Motor neuron (in vitro differentiated cells): ENCODE measurements around the gene SDK2. TPM values are rescaled to one million over a fixed set of nuclear protein-coding genes. Genes with fewer than 3 reads are reported as not detected.

Experiments
- ATAC-seq, 8 experiments: fragments of 200-7000 bp; cut with Tn5 transposase; replicated peaks in 6 of 8; 2 replicates each; pipeline ENCODE4 v1.8.0; 2021; ENCODE audit warnings: mild to moderate bottlenecking in 8 of 8, moderate library complexity in 8 of 8
- H3K27ac ChIP-seq, 2 donors: fragments of 250-450 bp; sonication (Bioruptor Pico); 2 replicates each; pipeline ENCODE4 v1.9.0; 2021; ENCODE audit warnings: antibody characterized with exemption in 2 of 2, mild to moderate bottlenecking in 2 of 2, moderate library complexity in 1 of 2
- H3K4me1 ChIP-seq, 2 donors: fragments of 250-450 bp; sonication (Bioruptor Pico); replicated peaks in 1 of 2; 2 replicates each; pipeline ENCODE4 v1.6.1; 2021; ENCODE audit warnings: antibody characterized with exemption in 2 of 2, mild to moderate bottlenecking in 2 of 2, moderate library complexity in 1 of 2
- H3K4me3 ChIP-seq, 5 donors: fragments of 250-450 bp; sonication (Bioruptor Pico); 2 replicates each; pipeline ENCODE4 v1.9.0; 2021; ENCODE audit warnings: antibody characterized with exemption in 5 of 5, mild to moderate bottlenecking in 5 of 5, moderate library complexity in 4 of 5
- WGBS, 10 experiments: fragments of 450-650 bp; shearing (Covaris generic); methylation state at CpG; one replicate each; pipeline ENCODE4 v1.0.0; 2022; 5-methylcytosine and 5-hydroxymethylcytosine counted together
- in situ Hi-C, 9 experiments: fragments of 400-800 bp; cut with MboI; loops; one replicate each; pipeline ENCODE4 v1.15.0; 2021; ENCODE audit warnings: low sequenced_read_pairs in 9 of 9, low pct_unique_long_range_greater_than_20kb in 2 of 9; ENCODE audit not compliant: unreplicated experiment in 9 of 9
- total RNA-seq, 8 experiments: library from RNA; unstranded; fragments of 300-600 nt; gene quantifications; 2 replicates each; pipeline versions ENCODE4 v1.2.3 to v1.2.4, GENCODE V29; 2022

The SDK2 gene
- total RNA-seq, 8 experiments from 2014 or later = 0.59 to 22.0 (median 10.7) TPM

- peak; percentile 8 to 93 (median 38) for ATAC-seq
- in situ Hi-C loops = loop anchor here in 3 of 9 experiments (25.0 kb wide), 2 partner anchors 512 to 537 kb away; no protein-coding TSS in a partner anchor
- WGBS, 10 experiments = 0 to 40% (median 25%) methylated on average over 1 to 2 of the region's 2 CpGs; no CpG with 5 or more reads in 2 of the 10 experiments
- H3K4me1 ChIP-seq = peaks cover 13 to 14% of the 10 kb centered on the region in 2 donors
- H3K4me3 ChIP-seq = no peak overlapping the region
- H3K27ac ChIP-seq = no peak overlapping the region
Observed at GRCh38 chr17:73650140-73650539, 5.9 kb upstream of the SDK2 start.

- Histone ChIP-seq H3K27ac (no peak overlapping the region), H3K4me1 (peaks cover 13 to 14% of the 10 kb centered on the region in 2 donors), H3K4me3 (no peak overlapping the region)
- no peak for ATAC-seq
- 30 to 100% (median 85%) methylated on average over 1 to 3 of the region's 3 CpGs; no CpG with 5 or more reads in 1 of the 10 experiments for WGBS, 10 experiments
- in situ Hi-C loops = loop anchor here in 3 of 9 experiments (25.0 kb wide), 1 partner anchor 212 kb away; no protein-coding TSS in a partner anchor
Observed at GRCh38 chr17:73648974-73649373, 4.7 kb upstream of the SDK2 start.

- H3K27ac ChIP-seq = no peak overlapping the region
- peaks cover 13 to 14% of the 10 kb centered on the region in 2 donors for H3K4me1 ChIP-seq
- WGBS, 10 experiments = 66 to 92% (median 75%) methylated on average over 2 to 3 of the region's 3 CpGs; no CpG with 5 or more reads in 6 of the 10 experiments
- no peak overlapping the region for H3K4me3 ChIP-seq
- ATAC-seq = no peak
- in situ Hi-C loops = loop anchor here in 3 of 9 experiments (25.0 kb wide), 1 partner anchor 211 kb away; no protein-coding TSS in a partner anchor
Observed at GRCh38 chr17:73648543-73648820, 4.2 kb upstream of the SDK2 start.

- Histone ChIP-seq H3K4me1 (peaks cover 13 to 14% of the 10 kb centered on the region in 2 donors), H3K4me3 (no peak overlapping the region), H3K27ac (no peak overlapping the region)
- 40 to 100% (median 90%) methylated on average over 2 to 11 of the region's 12 CpGs; no CpG with 5 or more reads in 2 of the 10 experiments for WGBS, 10 experiments
- ATAC-seq = no peak
- in situ Hi-C loops = loop anchor here in 3 of 9 experiments (25.0 kb wide), 1 partner anchor 211 kb away; no protein-coding TSS in a partner anchor
Observed at GRCh38 chr17:73647772-73648542, 3.7 kb upstream of the SDK2 start.

GRCh38 chr17:73647301-73647695, 3.1 kb upstream of the SDK2 start:
- in situ Hi-C loops = loop anchor here in 3 of 9 experiments (25.0 kb wide), 1 partner anchor 210 kb away; no protein-coding TSS in a partner anchor
- no peak for ATAC-seq
- no peak overlapping the region for H3K4me3 ChIP-seq
- H3K4me1 ChIP-seq = peaks cover 14 to 17% of the 10 kb centered on the region in 2 donors
- WGBS, 10 experiments = 47 to 100% (median 96%) methylated on average over 2 to 8 of the region's 12 CpGs; no CpG with 5 or more reads in 6 of the 10 experiments
- H3K27ac ChIP-seq = no peak overlapping the region

GRCh38 chr17:73646409-73647300, 2.4 kb upstream of the SDK2 start:
- Histone ChIP-seq H3K27ac (no peak overlapping the region), H3K4me3 (no peak overlapping the region), H3K4me1 (peaks cover 20 to 23% of the 10 kb centered on the region in 2 donors)
- in situ Hi-C loops = loop anchor here in 3 of 9 experiments (25.0 kb wide), 1 partner anchor 209 kb away; no protein-coding TSS in a partner anchor
- 28 to 100% (median 74%) methylated on average over 1 to 17 of the region's 19 CpGs; no CpG with 5 or more reads in 2 of the 10 experiments for WGBS, 10 experiments
- ATAC-seq = peak in 6 of 8 experiments; percentile 2 to 22 (median 8)

GRCh38 chr17:73645050-73645871, 1.0 kb upstream of the SDK2 start:
- in situ Hi-C loops = loop anchor here in 3 of 9 experiments (25.0 kb wide), 1 partner anchor 208 kb away; no protein-coding TSS in a partner anchor
- WGBS, 10 experiments = 0 to 25% (median 1%) methylated on average over 1 to 7 of the region's 90 CpGs; no CpG with 5 or more reads in 2 of the 10 experiments
- Histone ChIP-seq H3K4me3 (peak overlapping the region; percentile 50 to 88 (median 69)), H3K27ac (peak overlapping the region; percentile 27 to 91), H3K4me1 (peaks cover 34 to 36% of the 10 kb centered on the region in 2 donors)
- peak; percentile 47 to 82 (median 72) for ATAC-seq

- Histone ChIP-seq H3K27ac (peak overlapping the region in 1 of 2 donors; percentile 91), H3K4me1 (peaks cover 47 to 49% of the 10 kb centered on the region in 2 donors), H3K4me3 (peak overlapping the region; percentile 50 to 88 (median 69))
- in situ Hi-C loops = loop anchor here in 3 of 9 experiments (25.0 kb wide), 1 partner anchor 206 kb away; no protein-coding TSS in a partner anchor
- peak in 7 of 8 experiments; percentile 2 to 18 (median 8) for ATAC-seq
- WGBS, 10 experiments = 0% methylated on average over 1 of the region's 13 CpGs; no CpG with 5 or more reads in 9 of the 10 experiments
Observed at GRCh38 chr17:73643852-73644144, 447 bp downstream of the SDK2 start.

- 12 to 27% methylated on average over 4 to 8 of the region's 68 CpGs; no CpG with 5 or more reads in 8 of the 10 experiments for WGBS, 10 experiments
- peak; percentile 42 to 54 (median 49) for ATAC-seq
- peak overlapping the region; percentile 50 to 88 (median 69) for H3K4me3 ChIP-seq
- peaks cover 50 to 51% of the 10 kb centered on the region in 2 donors for H3K4me1 ChIP-seq
- in situ Hi-C loops = loop anchor here in 3 of 9 experiments (25.0 kb wide), 1 partner anchor 206 kb away; no protein-coding TSS in a partner anchor
- peak overlapping the region; percentile 22 to 91 for H3K27ac ChIP-seq
Observed at GRCh38 chr17:73643001-73643851, 1.0 kb downstream of the SDK2 start.

GRCh38 chr17:73642659-73643000, 1.6 kb downstream of the SDK2 start:
- no peak for ATAC-seq
- in situ Hi-C loops = loop anchor here in 3 of 9 experiments (25.0 kb wide), 1 partner anchor 205 kb away; no protein-coding TSS in a partner anchor
- peaks cover 56 to 57% of the 10 kb centered on the region in 2 donors for H3K4me1 ChIP-seq
- peak overlapping the region in 1 of 2 donors; percentile 91 for H3K27ac ChIP-seq
- WGBS, 10 experiments = 0 to 55% (median 5%) methylated on average over 2 to 7 of the region's 11 CpGs; no CpG with 5 or more reads in 5 of the 10 experiments
- peak overlapping the region; percentile 50 to 88 (median 69) for H3K4me3 ChIP-seq
